HepG2 (cell line): Measurements from ENCODE around the gene RNF4. TPM values are rescaled to one million over a fixed set of nuclear protein-coding genes. Genes with fewer than 3 reads are reported as not detected.

Experiments
- ATAC-seq: fragments of 200-7000 bp; cut with Tn5 transposase; 3 replicates; pipeline ENCODE4 v1.9.1; 2020; ENCODE audit warnings: mild to moderate bottlenecking, moderate library complexity
- BruUV-seq: library from RNA; stranded (reverse); fragments of 400-500 nt; replicated peaks from 2 replicates; lab custom pipeline; 2021; lab: Mats Ljungman, UMichigan
- CTCF ChIA-PET: fragments of 300-600 bp; formaldehyde crosslinking; extraction: SDS; loops from one replicate; lab custom pipeline; 2021; ENCODE audit warnings: low total read pairs, inconsistent platforms, low intra/inter-chr PET ratio; lab: Yijun Ruan, JAX
- POLR2A ChIA-PET: fragments of 350-600 bp; sonication (Branson Sonifier 250); formaldehyde crosslinking; loops from one replicate; lab custom pipeline; 2020; ENCODE audit warnings: antibody characterized with exemption, inconsistent platforms; lab: Yijun Ruan, JAX
- DNase-seq: peaks from one replicate; pipeline ENCODE4 v3.0.0-alpha.2; 2015; ENCODE audit warnings: low spot score
- FAIRE-seq: peaks from 3 replicates; lab custom pipeline; 2011; peaks lifted over from hg19 to GRCh38; lab: Jason Lieb, UNC
- H2AFZ ChIP-seq: one replicate; pipeline ENCODE4 v1.6.1; 2011; ENCODE audit warnings: low read length, inconsistent platforms
- H3K27ac ChIP-seq: fragments of 300-600 bp; 3 replicates; pipeline ENCODE4 v1.8.0; 2011; ENCODE audit warnings: mixed run types, mild to moderate bottlenecking, mixed read lengths, low read length, inconsistent platforms; ENCODE audit not compliant: insufficient read depth; ENCODE audit errors: extremely low read length
- H3K27me3 ChIP-seq, 2 experiments: fragments of 200-600 bp in 1 of 2; 2 replicates in 1 of 2; 3 replicates in 1 of 2; pipeline versions ENCODE4 v1.6.0 to v1.8.0; 2011; ENCODE audit warnings: low read length in 2 of 2, mild to moderate bottlenecking in 2 of 2, moderate library complexity in 2 of 2, inconsistent platforms in 1 of 2; ENCODE audit not compliant: insufficient read depth in 2 of 2, control insufficient read depth in 1 of 2
- H3K36me3 ChIP-seq, 2 experiments: fragments of 200-600 bp in 1 of 2; replicated peaks in 1 of 2; 2 replicates in 1 of 2; 3 replicates in 1 of 2; pipeline versions ENCODE4 v1.5.1 to v1.8.0; 2011; ENCODE audit warnings: low read length in 2 of 2, inconsistent platforms in 1 of 2; ENCODE audit not compliant: insufficient read depth in 2 of 2, control insufficient read depth in 1 of 2
- H3K4me1 ChIP-seq: 2 replicates; pipeline ENCODE4 v1.5.1; 2012; ENCODE audit warnings: low read length, inconsistent platforms; ENCODE audit not compliant: insufficient read depth
- H3K4me2 ChIP-seq: 2 replicates; pipeline ENCODE4 v1.6.0; 2011; ENCODE audit warnings: low read depth, low read length, inconsistent platforms
- H3K4me3 ChIP-seq, 3 experiments: fragments of 200-600 bp in 1 of 3; sonication (generic), shearing (Covaris generic) in 1 of 3; replicated peaks in 1 of 3; 2 replicates each; pipeline ENCODE4 v1.5.1; 2011 to 2016; ENCODE audit warnings: low read length in 3 of 3, inconsistent platforms in 2 of 3, low read depth in 2 of 3, mild to moderate bottlenecking in 2 of 3, control low read depth in 1 of 3, mixed read lengths in 1 of 3; ENCODE audit not compliant: insufficient read depth in 1 of 3
- H3K79me2 ChIP-seq: one replicate; pipeline ENCODE4 v1.6.1; 2011; ENCODE audit warnings: low read length, inconsistent platforms; ENCODE audit not compliant: insufficient read depth
- H3K9ac ChIP-seq: 2 replicates; pipeline ENCODE4 v1.6.0; 2011; ENCODE audit warnings: mild to moderate bottlenecking, low read depth, low read length, inconsistent platforms; ENCODE audit not compliant: insufficient read depth
- H3K9me3 ChIP-seq: 2 replicates; pipeline ENCODE4 v1.5.1; 2012; ENCODE audit warnings: mild to moderate bottlenecking, low read length
- H4K20me1 ChIP-seq: 2 replicates; pipeline ENCODE4 v1.6.0; 2011; ENCODE audit warnings: inconsistent platforms, mild to moderate bottlenecking, low read length, moderate library complexity; ENCODE audit not compliant: insufficient read depth
- AKAP8 ChIP-seq: sonication (generic); formaldehyde crosslinking; IDR thresholded peaks from 2 replicates; pipeline ENCODE4 v1.5.1; 2020; ENCODE audit warnings: mild to moderate bottlenecking, missing genetic modification reagents
- BRCA1 ChIP-seq: sonication (generic); formaldehyde crosslinking; IDR thresholded peaks from 2 replicates; pipeline ENCODE4 v1.4.0; 2020; ENCODE audit warnings: missing genetic modification reagents
- DPF2 ChIP-seq: sonication (generic); formaldehyde crosslinking; IDR thresholded peaks from 2 replicates; pipeline ENCODE4 v1.4.0; 2020; ENCODE audit warnings: mild to moderate bottlenecking, low read depth, missing genetic modification reagents, borderline replicate concordance
- NFE2L1 ChIP-seq: sonication (generic); formaldehyde crosslinking; IDR thresholded peaks from 2 replicates; pipeline ENCODE4 v1.4.0; 2020; ENCODE audit warnings: missing genetic modification reagents, mild to moderate bottlenecking, borderline replicate concordance
- NRL ChIP-seq: sonication (generic); formaldehyde crosslinking; IDR thresholded peaks from 2 replicates; pipeline ENCODE4 v1.5.0; 2020; ENCODE audit warnings: missing genetic modification reagents, mild to moderate bottlenecking, moderate library complexity, borderline replicate concordance
- PAF1 ChIP-seq: IDR thresholded peaks from 2 replicates; pipeline ENCODE4 v1.6.1; 2016; ENCODE audit warnings: missing genetic modification reagents, missing compliant biosample characterization
- TMF1 ChIP-seq: sonication (generic); formaldehyde crosslinking; IDR thresholded peaks from 2 replicates; pipeline ENCODE4 v1.8.1; 2022; ENCODE audit warnings: low read depth, missing genetic modification reagents
- ZNF296 ChIP-seq: sonication (generic); formaldehyde crosslinking; conservative IDR thresholded peaks from 2 replicates; pipeline ENCODE4 v1.5.0; 2020; ENCODE audit warnings: mild to moderate bottlenecking, missing genetic modification reagents
- ZNF343 ChIP-seq: sonication (generic); formaldehyde crosslinking; IDR thresholded peaks from 2 replicates; pipeline ENCODE4 v1.4.0; 2020; ENCODE audit warnings: mild to moderate bottlenecking, missing genetic modification reagents
- ZNF713 ChIP-seq: sonication (generic); formaldehyde crosslinking; IDR thresholded peaks from 2 replicates; pipeline ENCODE4 v1.4.0; 2020; ENCODE audit warnings: mild to moderate bottlenecking, missing genetic modification reagents
- ZNF83 ChIP-seq: sonication (generic); formaldehyde crosslinking; IDR thresholded peaks from 2 replicates; pipeline ENCODE4 v1.4.0; 2020; ENCODE audit warnings: missing genetic modification reagents, mild to moderate bottlenecking, borderline replicate concordance
- ZXDC ChIP-seq: sonication (generic); formaldehyde crosslinking; IDR thresholded peaks from 2 replicates; pipeline ENCODE4 v1.5.0; 2020; ENCODE audit warnings: mild to moderate bottlenecking, missing genetic modification reagents
- WGBS: methylation state at CpG from one replicate; pipeline ENCODE4 v1.1.6; 2017; ENCODE audit warnings: low lambda C conversion rate; 5-methylcytosine and 5-hydroxymethylcytosine counted together
- in situ Hi-C: cut with HindIII; loops from 2 replicates; pipeline ENCODE4 v1.10.0; 2017; ENCODE audit warnings: low pct_unique_long_range_greater_than_20kb; ENCODE audit not compliant: extremely low pct_ligation_motif_present
- intact Hi-C: fragments of 100-400 bp; cut with micrococcal nuclease; formaldehyde crosslinking; loops from one replicate; pipeline ENCODE4 v1.10.0; 2022; ENCODE audit not compliant: unreplicated experiment
- polyA plus RNA-seq, 8 experiments: library from polyadenylated mRNA; depleted of rRNA in 3 of 8; stranded (reverse) in 7 of 8; unstranded in 1 of 8; fragments of >200 nt; fragmentation: Illumina TruSeq in 4 of 8; extraction: Trizol in 4 of 8; gene quantifications; 2 replicates each; pipeline versions ENCODE4 v1.2.1 to v1.2.3, GENCODE V29; 2011 to 2016; ENCODE audit warnings: low read depth in 4 of 8, missing spikeins in 1 of 8, mixed read lengths in 1 of 8; ENCODE audit not compliant: insufficient read depth in 1 of 8
- total RNA-seq, 5 experiments: library from RNA; depleted of rRNA; stranded (reverse); fragments of >200 nt; fragmentation: Illumina TruSeq; extraction: Trizol; gene quantifications; 2 replicates each; pipeline ENCODE4 v1.2.3, GENCODE V29; 2016; ENCODE audit warnings: low read depth in 1 of 5
- TF ChIP-seq, protein P1 (sequence below): sonication (generic); formaldehyde crosslinking; IDR thresholded peaks from 2 replicates; pipeline ENCODE4 v1.4.0; 2020; ENCODE audit warnings: mild to moderate bottlenecking, missing genetic modification reagents
- TF ChIP-seq, protein P2 (sequence below): IDR thresholded peaks from 2 replicates; pipeline ENCODE4 v1.6.1; 2012; ENCODE audit warnings: low read depth, low read length, improper control_type of control experiment

RNF4 gene
- total and polyA plus RNA-seq, 2 of the 13 experiments (the other 11 are each of a cell fraction or from before 2014, with no cell fraction given) = 38.1 to 45.1 TPM

DNA sequence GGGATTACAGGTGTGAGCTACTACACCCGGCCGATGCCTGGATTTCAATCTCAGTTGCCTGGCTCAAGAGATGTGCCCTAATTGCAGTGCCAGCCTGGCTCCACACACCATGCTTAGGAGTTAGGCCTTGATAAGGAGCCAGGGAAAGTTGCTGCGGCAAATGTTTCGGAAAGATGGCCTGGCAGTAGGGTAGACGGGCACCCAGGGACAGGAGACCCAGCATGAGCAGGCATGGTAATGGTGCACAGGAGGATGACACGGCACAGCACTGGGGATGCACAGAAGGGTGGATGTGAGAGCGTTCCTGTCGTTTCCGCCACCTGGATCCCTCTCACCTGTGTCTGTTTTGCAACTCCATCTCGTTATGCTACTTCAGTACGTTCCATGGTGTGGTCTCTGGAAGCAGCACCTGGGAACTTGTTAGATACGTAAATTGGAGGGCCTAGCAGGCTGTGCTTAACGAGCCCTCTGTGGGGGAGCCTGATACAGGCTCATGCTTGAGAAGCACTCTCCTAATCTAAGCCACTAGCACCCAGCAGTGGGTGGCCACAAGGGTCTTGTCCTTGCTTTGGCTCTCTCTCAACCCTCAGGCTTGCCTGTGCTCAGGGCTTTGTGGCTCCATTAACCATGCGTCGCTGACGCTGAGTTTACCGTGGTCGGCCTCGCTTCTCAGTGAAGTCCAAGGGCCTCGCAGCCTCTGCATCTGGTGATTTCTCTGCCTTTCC, 20.3 kb downstream of the RNF4 start:
- no TSS peak for BruUV-seq
- in situ Hi-C loops = no loop called here
- no peak for ATAC-seq

DNA sequence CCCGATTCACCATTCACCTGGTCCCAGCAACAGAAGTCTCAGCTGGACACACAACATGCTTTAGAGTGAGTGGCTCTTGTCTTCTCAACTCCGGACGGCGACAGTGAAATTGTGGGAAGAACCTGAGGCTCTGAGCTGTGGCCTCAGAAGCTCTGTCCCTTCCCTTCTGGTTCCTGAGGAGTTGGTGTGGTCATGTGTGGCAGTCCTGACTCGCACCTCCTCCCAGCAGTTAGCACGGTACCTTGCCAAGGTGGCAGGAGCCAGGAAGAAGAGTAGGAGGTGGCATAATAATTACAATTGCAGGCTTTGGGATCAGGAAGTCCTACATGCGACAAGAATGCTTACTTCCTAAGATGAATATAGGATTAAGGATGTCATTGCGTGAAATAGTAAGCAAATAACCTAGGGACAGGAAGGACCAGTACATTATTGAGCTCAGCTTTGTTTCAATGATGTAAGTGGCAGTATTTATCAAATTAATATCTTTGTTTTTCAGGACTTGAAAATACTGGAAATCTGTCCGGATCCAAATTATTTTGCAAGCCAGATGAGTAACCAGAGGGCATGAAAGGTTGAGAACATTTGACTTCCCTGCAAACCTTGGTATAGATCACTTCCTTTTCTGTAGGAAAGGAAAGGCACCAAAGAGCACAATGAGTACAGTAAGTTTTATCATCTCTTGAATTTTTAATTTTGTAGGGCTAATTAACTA, 21.1 kb downstream of the RNF4 start:
- Histone ChIP-seq H3K9ac (no peak overlapping the region), H2AFZ (no peak overlapping the region), H3K9me3 (no peaks in the 10 kb centered on the region), H3K4me1 (peaks cover 3% of the 10 kb centered on the region), H3K79me2 (peaks cover 72% of the 10 kb centered on the region), H3K36me3 (peaks cover 14 to 51% of the 10 kb centered on the region in 2 experiments; a peak in 4 of 5 replicates), H3K27me3 (no peaks in the 10 kb centered on the region), H4K20me1 (peaks cover 27% of the 10 kb centered on the region), H3K4me3 (no peak overlapping the region), H3K27ac (no peak overlapping the region), H3K4me2 (no peak overlapping the region)
- DNase-seq = no peak
- intact Hi-C loops (no loop called here), in situ Hi-C loops (no loop called here)
- 93% methylated on average over 9 of the region's 9 CpGs for WGBS
- no peak for FAIRE-seq
- no peak for ATAC-seq
- ChIA-PET CTCF (no interaction called here), POLR2A (no interaction called here)
- no TSS peak for BruUV-seq
- TF ChIP-seq ZNF83 (CRISPR knock-in tag) = no peak
- TF ChIP-seq, protein P1, sequence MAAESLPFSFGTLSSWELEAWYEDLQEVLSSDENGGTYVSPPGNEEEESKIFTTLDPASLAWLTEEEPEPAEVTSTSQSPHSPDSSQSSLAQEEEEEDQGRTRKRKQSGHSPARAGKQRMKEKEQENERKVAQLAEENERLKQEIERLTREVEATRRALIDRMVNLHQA (CRISPR knock-in tag) = no peak
- TF ChIP-seq AKAP8 (CRISPR knock-in tag) = no peak
- TF ChIP-seq, protein P2, sequence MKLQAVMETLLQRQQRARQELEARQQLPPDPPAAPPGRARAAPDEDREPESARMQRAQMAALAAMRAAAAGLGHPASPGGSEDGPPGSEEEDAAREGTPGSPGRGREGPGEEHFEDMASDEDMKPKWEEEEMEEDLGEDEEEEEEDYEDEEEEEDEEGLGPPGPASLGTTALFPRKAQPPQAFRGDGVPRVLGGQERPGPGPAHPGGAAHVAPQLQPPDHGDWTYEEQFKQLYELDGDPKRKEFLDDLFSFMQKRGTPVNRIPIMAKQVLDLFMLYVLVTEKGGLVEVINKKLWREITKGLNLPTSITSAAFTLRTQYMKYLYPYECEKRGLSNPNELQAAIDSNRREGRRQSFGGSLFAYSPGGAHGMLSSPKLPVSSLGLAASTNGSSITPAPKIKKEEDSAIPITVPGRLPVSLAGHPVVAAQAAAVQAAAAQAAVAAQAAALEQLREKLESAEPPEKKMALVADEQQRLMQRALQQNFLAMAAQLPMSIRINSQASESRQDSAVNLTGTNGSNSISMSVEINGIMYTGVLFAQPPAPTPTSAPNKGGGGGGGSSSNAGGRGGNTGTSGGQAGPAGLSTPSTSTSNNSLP = no peak
- TF ChIP-seq ZNF713 (CRISPR knock-in tag) = no peak
- no peak for TF ChIP-seq DPF2
- no peak for TF ChIP-seq NFE2L1
- no peak for TF ChIP-seq ZNF296 (CRISPR knock-in tag)
- TF ChIP-seq TMF1 (CRISPR knock-in tag) = no peak
- TF ChIP-seq ZXDC (CRISPR knock-in tag) = no peak
- TF ChIP-seq BRCA1 (CRISPR knock-in tag) = no peak

More for the DNA sequence above, 20.3 kb downstream of the RNF4 start:
- no peak for DNase-seq
- H4K20me1 ChIP-seq = peaks cover 35% of the 10 kb centered on the region
- H3K27ac ChIP-seq = no peak overlapping the region
- no peaks in the 10 kb centered on the region for H3K4me1 ChIP-seq
- WGBS = 97% methylated on average over 19 of the region's 20 CpGs
- H3K4me2 ChIP-seq = no peak overlapping the region
- no peak overlapping the region for H2AFZ ChIP-seq
- H3K9me3 ChIP-seq = no peaks in the 10 kb centered on the region
- intact Hi-C loops = no loop called here
- peaks cover 80% of the 10 kb centered on the region for H3K79me2 ChIP-seq
- H3K4me3 ChIP-seq = no peak overlapping the region
- TF ChIP-seq ZNF343 (CRISPR knock-in tag) (no peak), PAF1 (no peak), NRL (CRISPR knock-in tag) (0 out of 2 replicates have a peak, but pooled peaks have one; percentile 39)
- no peak for FAIRE-seq
- ChIA-PET POLR2A (no interaction called here), CTCF (no interaction called here)
- H3K27me3 ChIP-seq = no peaks in the 10 kb centered on the region
- peaks cover 14 to 50% of the 10 kb centered on the region in 2 experiments; a peak in 4 of 5 replicates for H3K36me3 ChIP-seq
- no peak overlapping the region for H3K9ac ChIP-seq
